HL-60/S4 (cell line): ENCODE measurements around the gene FBXO38.

Experiments used
- in situ Hi-C: fragments of 300-500 bp; cut with MboI; formaldehyde crosslinking; loops from 2 replicates; pipeline ENCODE4 v1.14.3; 2022; ENCODE audit warnings: low sequenced_read_pairs

The FBXO38 gene

GRCh38 chr5:148471379-148471778, 87.6 kb downstream of the FBXO38 start:
- in situ Hi-C loops: no loop called here

- in situ Hi-C loops: no loop called here
Measured at GRCh38 chr5:148474025-148474511, 90.3 kb downstream of the FBXO38 start.

DNA sequence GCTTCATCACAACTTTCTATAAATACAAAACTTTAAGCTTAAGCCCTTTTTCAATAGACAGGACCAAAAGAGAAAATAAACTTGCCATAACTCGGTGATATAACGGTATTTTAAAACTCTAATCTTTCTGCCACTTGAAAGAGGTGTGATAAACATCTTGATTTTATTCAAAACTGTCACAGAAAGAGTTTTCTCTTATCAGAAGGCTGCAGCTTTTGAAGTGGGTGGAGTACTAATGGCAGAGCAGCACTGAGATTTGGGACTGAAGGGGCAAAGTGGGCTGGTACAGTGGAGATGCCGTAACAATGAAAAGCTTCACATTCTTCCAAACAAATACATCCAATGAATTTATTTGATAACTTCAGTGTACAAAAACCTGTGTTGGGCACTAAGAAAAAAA, 92.5 kb downstream of the FBXO38 start:
- in situ Hi-C loops: no loop called here

DNA sequence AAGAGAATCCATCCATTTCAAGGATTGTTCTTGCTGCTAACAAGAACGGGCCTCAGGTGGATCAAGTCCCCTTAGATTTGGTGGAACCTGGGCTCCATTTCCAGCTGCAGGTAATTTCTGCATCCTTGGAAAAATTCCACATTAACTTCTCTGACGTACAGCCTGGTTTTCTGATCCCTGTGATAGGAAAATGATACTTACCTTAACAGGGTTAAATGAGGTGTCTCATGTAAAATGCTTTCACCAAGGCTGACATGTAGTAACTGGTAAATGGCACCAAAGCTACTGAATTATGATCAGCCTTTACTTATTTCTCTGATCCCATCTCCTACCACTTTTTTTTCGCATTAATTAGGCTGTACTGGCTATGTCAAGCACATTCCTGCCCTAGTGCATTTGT, 93.7 kb downstream of the FBXO38 start:
- in situ Hi-C loops: no loop called here

- in situ Hi-C loops: no loop called here
Measured at GRCh38 chr5:148482196-148482595, 98.4 kb downstream of the FBXO38 start.

DNA sequence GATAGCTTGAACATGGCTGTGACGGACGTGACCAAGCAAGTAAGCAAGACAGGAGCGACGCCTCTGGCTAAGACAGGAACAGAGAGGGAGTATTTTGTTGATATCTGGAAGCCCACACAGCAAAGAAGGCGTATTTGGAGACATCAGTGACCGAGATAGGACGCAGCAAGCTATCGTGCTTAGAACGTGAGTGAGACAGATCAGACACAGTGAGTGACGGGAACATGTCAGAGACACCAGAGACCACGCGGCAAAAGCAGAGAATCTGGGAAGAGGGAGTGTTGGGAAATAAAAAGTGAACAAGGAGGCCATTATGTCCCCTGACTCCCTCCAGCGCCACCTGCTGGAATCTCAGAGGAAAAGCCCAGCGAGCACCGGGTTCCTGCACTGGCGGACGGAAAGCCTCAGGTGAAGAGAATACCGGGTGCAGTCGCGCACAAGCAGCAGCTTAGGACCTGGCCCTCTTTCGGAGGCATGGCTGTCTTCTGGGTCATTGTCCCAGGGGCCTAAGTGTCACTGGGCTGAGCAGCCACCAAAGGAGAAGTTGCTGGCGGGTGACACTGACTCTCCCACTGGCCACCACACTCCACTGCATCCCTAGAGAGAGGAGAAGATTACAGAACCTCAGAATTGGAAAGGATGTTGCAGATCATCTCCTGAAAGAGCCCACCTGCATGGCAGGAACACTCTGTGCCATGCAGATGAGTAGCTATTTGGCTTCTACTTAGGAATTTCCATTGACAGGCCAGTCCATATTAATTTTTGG, 99.1 kb downstream of the FBXO38 start:
- in situ Hi-C loops: no loop called here

DNA sequence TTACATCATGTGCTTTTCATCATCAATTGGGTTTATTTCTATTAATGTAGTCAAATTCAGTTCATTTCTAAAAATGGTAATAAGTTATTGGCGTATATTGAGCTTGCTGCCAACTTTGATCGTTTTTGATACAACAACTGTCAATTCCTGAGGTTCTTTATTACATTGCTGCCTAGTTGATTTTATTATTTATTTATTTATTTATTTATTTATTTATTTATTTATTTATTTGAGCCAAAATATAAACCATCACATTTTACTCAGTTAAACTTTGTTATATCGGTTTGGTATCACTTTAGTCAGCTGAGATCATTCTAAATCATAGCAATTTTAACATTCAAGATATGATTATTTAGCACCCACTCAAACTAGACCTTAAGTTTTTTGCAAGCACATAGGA, 100.0 kb downstream of the FBXO38 start:
- in situ Hi-C loops: no loop called here

DNA sequence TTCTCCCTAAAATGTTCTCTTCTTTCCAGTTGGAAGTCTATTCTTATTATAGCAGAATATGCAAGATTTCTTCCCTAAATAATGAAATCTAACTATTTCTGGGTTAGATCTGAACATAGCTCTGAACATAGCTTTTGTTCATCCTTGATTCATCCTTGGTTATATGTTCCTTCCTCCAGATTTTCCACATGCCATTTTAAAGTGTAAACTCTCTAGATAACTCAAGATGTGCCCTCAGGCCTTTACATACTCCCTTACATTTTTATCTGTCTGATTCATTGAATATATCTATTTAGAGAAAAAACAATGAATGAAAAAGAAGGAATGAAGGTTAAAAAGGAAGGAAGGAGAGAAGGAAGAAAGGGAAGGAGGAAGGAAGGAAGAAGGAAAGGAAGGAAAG, 100.9 kb downstream of the FBXO38 start:
- in situ Hi-C loops: no loop called here

- in situ Hi-C loops: no loop called here
Measured at GRCh38 chr5:148486456-148486855, 102.7 kb downstream of the FBXO38 start.

DNA sequence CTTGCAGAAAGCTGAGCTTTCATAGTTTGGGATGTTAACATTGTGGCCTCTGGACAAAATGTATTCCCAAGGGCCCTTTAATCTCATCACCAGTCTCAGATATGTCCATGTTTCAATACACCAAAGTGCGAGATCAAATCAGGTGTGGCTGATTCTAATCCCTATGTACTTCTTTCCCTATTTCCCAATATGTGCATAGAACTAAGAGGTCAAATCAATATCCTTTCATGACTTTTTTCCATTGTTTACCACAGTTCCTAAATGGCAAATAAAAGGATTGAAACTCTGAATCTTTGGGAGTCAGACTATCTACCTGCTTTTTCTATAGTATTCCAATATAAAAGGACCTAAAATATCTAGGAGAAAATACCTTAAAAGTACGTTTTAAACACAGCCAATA, 105.0 kb downstream of the FBXO38 start:
- in situ Hi-C loops: no loop called here

DNA sequence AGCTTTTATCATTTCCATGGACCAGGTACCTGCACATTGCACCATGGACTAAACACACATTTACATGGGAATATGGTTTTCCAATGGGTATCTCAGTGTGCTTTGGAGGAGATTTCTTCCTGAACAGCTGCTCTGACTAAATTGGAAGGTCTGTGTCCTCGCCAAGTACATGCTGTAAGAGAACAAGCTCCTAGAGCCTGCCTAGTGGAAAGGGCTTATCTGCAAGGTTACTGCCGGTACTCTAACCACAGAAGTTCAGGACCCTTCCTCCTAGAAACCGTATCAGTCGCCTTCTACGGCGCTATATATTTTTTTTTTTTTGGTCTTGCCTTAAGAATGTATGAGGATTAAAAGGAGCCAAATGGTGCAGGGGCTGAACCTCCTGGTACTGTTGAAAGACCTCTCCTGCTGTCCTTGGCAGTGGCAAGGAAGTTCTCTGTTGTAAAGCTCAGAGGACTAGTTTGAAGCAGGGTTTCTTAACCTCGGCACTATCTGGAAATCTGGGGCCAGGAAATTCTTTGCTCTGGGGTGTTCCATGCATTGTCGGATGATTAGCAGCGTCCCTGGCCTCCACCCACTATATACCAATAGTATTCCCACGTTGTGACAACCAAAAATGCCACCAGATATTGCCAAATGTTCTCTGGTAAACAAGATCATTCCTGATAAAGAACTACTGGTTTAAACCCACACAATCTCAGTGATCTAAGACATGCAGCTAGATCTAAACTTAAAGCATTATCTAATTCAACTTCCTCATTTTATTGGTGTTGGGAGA, 107.4 kb downstream of the FBXO38 start:
- in situ Hi-C loops: no loop called here

- in situ Hi-C loops: no loop called here
Measured at GRCh38 chr5:148491793-148492184, 108.0 kb downstream of the FBXO38 start.

- in situ Hi-C loops: no loop called here
Measured at GRCh38 chr5:148492351-148492750, 108.6 kb downstream of the FBXO38 start.
